Measurements from ENCODE around the gene TLE1.

GRCh38 chr9:81589392-81589791 is 100.0 kb downstream of the TLE1 start:
- no peak for TF ChIP-seq POLR2A (IDR thresholded peaks at IDR 0.05)
- TF ChIP-seq, protein P1, sequence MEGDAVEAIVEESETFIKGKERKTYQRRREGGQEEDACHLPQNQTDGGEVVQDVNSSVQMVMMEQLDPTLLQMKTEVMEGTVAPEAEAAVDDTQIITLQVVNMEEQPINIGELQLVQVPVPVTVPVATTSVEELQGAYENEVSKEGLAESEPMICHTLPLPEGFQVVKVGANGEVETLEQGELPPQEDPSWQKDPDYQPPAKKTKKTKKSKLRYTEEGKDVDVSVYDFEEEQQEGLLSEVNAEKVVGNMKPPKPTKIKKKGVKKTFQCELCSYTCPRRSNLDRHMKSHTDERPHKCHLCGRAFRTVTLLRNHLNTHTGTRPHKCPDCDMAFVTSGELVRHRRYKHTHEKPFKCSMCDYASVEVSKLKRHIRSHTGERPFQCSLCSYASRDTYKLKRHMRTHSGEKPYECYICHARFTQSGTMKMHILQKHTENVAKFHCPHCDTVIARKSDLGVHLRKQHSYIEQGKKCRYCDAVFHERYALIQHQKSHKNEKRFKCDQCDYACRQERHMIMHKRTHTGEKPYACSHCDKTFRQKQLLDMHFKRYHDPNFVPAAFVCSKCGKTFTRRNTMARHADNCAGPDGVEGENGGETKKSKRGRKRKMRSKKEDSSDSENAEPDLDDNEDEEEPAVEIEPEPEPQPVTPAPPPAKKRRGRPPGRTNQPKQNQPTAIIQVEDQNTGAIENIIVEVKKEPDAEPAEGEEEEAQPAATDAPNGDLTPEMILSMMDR (IDR thresholded peaks at IDR 0.05) = no peak

Data from Peyer's patch (tissue), 4 donors.